Right ventricle myocardium superior (tissue), 1 donor: ENCODE measurements around the gene HNRNPH1. TPM values are rescaled to one million over a fixed set of nuclear protein-coding genes. Genes with fewer than 3 reads are reported as not detected.

Experiments
- ATAC-seq: fragments of 200-7000 bp; cut with Tn5 transposase; one replicate; pipeline ENCODE4 v1.9.1; 2020; ENCODE audit warnings: mild to moderate bottlenecking; ENCODE audit not compliant: poor library complexity
- DNase-seq: peaks from one replicate; pipeline ENCODE4 v3.0.0-alpha.2; 2020
- intact Hi-C: fragments of 100-400 bp; cut with DNase I; formaldehyde crosslinking; loops from one replicate; pipeline ENCODE4 v1.11.2; 2022
- total RNA-seq: library from RNA; stranded (reverse); fragmentation: NEBNext Ultra II Directional; extraction: Animal tissue kit (Norgen Biotek cat#: 25700); gene quantifications from one replicate; pipeline ENCODE4 v1.2.1, GENCODE V29; 2021
- donor health status: DM: no; HTN: yes; CAD: no; lungs with severe emphysema.

HNRNPH1 gene
- total RNA-seq, 1 donor from 2014 or later = 221 TPM

DNA sequence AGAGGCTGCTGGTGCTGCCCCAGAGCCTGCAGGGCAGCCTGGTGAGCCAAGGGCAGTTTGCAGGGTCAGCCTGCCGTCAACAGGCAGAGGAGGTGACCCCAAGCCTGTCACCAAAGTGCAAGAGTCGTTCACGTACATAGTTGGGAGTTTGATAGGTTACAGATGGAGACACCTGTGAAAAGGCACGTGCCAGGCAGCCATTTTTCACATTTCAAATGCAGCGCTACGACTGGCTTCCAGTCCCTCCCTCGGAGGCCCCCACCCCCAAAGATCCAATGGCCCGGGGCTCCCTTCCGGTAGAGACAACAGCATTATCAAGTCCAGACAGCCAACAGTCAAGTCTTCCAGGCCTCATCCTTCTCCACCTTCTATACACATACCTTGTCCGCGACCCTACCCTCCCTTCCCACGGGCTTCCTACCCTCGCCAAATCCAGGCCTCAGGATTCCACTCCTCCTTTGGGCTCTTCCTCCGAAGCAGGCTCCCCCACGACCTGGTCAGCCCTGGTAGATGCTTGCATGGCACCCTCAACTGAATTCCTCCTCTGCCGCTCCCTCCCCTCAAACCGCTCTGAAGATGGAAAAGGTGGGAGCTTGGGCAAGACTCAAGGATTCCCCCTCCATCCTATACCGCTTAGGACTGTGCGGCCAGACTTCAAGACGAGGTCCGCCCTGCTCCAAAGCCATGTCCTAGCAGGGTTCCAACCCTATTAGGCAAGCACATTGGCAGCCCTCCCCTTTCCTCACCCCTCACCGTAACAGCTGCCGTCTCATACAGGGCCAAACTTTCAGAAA lies 13.2 kb downstream of the HNRNPH1 start:
- intact Hi-C loops = loop anchor here (10.0 kb wide), 1 partner anchor 114 kb away; no protein-coding TSS in a partner anchor
- no peak for DNase-seq

DNA sequence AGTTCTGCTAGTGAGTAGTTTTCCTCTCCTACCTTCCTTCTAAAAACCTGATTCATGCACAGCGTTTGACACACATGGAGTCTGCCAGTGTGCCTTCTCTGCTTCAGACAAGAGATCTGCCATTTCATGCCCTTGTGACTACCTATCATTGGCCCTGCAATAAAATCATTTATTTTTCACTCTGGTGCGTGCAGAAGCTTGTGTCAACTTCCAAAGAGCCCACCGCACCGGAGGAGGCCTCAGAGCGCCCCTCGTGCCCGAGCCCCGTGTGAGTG lies 13.7 kb downstream of the HNRNPH1 start:
- no peak for DNase-seq
- intact Hi-C loops = loop anchor here (10.0 kb wide), 1 partner anchor 115 kb away; no protein-coding TSS in a partner anchor
- no peak for ATAC-seq

More for the DNA sequence above, 13.2 kb downstream of the HNRNPH1 start:
- peak; percentile 23 for ATAC-seq

DNA sequence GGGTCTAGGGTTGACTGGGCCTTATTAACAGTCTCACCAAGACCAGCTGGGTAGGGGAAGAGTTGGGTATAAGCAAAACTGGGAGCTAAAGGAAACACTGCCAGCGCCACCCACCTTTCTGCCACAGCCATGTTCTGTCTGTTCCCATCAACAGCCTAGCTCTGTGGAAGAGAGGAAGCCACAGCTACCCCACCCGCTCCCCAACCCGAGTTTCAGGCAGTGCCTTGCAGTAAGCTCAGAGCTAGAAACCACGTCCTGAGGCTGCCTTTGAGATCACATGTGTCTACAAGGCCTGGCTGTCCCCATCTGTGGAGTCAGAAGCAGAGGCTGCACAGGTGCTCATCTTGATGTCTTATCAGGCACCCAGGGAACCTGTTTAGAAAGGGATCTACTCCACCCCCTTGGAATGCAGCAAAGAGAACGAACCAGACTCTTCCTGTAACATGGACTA lies 15.3 kb downstream of the HNRNPH1 start:
- DNase-seq (no peak), ATAC-seq (peak; percentile 2)
- intact Hi-C loops = no loop called here

DNA sequence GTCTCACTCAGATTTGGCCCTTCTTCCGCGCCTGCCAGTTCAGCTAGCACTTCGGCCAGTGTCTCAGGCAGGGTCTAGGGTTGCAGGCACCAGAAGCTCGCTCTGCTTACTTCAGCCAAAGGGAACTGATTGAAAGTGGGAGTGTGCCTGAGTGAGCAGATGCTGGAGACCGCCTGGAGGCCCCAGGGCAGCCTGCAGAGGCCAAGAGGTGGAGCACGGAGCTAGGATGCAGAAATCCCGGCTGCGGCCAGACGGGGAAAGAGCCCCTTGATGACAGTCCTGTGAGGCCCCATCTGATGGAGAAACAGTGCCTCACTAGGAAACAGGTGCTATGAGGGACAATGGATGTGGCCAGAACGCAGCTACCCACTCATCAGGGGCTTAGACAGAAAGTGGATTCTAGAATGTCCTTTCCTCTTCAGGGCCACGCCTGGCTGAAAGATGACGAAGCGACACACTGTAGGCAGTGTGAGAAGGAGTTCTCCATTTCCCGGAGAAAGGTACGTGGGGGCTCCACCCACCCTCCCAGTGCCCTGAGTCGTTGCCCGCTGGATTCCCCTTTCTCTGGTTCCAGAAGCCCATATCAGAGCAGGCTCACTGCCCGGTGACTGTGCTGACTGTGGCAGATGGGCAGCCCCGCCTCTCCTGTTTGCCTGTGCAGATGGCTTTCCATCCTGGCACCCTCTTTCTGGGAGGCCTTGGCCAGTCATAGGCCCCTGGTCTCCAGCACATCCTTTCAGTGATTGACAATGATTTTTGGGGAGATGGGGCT lies 16.1 kb downstream of the HNRNPH1 start:
- peak; percentile 75 for DNase-seq
- peak; percentile 60 for ATAC-seq
- intact Hi-C loops = no loop called here

DNA sequence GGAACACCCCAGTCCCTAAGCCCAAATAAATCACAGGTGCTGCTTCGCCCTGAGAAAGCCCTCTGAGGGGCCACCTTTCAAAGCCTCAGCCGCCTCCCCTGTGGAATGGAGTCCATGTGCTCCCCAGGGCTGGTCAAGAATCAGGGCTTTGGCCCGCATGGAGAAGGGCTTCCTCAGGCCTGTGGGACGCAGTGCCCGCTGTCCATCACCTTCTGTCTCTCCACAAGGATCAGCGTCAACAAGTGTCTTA lies 16.6 kb downstream of the HNRNPH1 start:
- intact Hi-C loops = no loop called here
- DNase-seq (no peak), ATAC-seq (no peak)

DNA sequence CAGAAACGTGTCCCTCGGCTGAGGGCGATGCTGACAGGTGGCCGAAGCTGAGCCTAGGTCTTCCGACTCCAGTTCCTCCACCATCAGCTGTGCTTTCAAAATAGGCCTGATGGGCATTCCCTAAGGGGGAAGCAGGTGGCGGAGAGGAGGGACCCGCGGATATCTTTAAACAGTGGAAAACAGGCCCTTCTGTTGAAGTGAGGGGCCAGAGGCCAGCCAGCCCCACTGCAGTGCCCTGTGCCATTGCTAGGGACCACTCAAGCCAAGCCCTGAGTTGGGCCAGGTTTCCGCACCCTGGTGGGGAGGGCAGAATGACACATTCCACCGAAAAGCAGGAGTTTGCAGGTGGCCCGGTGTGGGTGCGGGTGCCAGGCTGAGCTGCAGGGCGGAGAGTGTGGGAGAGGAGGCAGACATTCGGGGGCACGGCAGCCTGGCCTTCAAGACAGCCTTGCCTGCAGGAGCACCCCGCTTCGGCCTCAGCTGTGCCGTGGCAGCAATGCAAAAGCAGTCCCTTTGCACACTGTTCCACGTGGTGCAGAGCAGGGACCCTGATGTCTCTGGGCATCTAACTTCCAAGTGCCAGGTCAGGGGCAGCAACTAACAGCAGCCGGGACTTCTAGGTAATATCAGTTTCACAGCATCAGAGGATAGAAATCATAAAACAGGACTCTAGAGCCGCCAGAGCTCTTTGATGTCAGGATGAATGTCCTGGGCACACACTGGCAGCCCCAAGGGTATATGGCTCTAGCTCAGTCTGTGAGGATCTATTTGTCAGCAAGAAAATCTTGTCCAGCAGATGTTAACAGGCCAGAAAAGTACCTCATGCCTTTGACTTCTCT lies 17.2 kb downstream of the HNRNPH1 start:
- intact Hi-C loops = no loop called here
- ATAC-seq (no peak), DNase-seq (no peak)

DNA sequence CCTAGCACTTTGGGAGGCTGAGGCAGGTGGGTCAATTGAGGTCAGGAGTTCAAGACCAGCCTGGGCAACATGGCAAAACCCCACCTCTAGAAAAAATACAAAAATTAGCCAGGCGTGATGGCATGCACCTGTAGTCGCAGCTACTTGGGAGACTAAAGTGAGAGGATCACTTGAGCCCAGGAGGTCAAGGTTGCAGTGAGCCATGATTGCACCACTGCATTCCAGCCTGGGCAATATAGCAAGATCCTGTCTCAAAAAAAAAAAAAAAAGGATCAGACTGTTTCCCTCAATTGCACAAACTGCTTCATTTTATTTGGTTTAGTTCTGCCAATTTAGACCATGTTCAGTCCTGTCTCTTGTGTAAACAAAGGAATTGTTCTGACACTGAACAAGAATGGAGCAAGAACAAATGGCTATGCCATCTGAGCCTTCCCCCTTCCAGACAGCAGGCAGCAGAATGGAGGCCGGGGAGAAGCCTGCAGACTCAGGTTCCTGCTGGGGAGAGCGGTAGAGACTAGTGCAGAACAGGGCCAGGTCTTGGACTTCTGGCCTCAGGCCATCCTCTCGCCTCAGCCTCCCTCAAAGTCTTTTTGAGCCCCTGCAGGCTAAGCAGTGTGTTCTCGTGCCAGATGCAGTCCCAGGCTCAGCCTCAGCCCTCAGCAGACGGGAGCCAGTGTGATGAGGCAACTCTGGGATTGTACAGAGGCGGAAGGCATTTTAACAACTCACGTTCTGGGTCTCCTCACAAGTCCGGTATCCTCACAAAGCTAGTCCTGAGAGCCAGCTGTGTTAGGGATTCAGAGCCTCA lies 18.2 kb downstream of the HNRNPH1 start:
- no peak for DNase-seq
- intact Hi-C loops = no loop called here
- no peak for ATAC-seq

DNA sequence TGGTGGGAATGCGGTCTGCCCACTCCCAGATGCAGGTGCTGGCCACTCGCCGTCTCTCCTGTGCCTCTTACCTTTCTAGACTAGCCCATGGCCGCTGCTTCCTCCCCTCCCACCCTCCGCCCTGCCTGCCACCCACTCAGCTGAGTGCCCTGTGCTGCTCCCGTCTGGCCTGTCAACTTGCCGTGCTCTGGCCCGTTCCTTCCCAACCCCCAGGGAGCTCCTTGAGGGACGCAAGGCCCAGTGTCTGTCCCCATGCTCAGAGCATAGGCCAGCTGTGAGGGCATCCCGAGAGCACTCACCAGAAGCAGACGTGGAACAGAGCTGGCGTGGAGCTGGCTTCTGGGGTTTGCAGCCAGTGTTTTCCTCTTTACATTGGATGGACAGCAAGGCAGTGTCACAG lies 20.2 kb downstream of the HNRNPH1 start:
- no peak for DNase-seq
- ATAC-seq = no peak
- intact Hi-C loops = no loop called here

DNA sequence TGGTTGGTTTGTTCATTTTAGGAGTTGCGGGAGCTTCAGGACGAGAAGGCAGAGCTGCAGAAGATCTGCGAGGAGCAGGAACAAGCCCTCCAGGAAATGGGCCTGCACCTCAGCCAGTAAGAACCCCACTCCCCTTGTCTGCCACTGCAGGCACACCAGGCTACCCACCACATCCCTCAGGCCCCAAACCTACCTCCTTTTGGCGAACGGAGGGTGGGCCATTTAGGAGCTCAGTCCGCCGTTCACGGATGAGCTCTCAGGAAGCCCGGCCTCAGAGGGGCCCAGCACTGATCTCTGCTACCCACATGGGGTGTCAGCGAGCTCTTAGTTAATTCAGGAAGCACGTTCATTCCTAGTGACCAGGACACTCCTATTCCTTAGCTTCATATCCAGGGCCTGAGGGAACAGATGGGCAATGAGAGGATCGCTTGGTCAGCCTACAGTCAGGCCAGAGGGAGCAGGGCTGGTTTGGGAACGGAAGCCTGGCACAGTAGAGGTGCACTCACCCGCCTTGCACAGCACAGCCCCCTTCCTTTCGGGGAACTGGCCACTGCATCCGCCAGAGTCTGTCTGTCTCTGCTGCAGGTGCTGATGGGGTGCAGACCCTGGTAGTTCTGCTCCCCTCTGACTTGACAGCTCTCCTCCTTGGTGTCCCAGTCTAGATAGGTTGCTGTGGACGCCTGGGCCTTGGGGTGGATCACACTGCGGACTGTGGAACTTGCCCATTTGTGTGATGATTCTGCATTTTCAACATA lies 21.4 kb downstream of the HNRNPH1 start:
- ATAC-seq (no peak), DNase-seq (no peak)
- intact Hi-C loops = no loop called here

DNA sequence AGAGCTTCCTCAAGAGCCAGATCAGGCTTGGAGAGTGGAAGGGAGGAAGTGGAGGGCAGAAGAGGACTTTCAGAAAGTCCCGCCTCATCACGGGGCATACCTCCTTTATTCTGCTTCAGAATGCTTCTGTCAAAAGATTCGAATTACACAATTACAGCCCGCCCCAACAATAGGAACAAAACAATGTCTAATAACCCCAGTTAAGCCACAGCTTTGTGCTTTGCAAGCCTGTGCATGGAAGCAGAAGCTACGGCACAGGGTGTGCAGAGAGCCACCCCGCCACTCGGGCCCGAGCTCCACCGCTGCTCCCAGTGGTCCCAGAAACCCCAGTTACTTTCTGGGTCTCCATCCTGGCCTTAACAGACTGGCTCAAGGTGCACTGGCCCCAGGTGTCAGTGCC lies 23.5 kb downstream of the HNRNPH1 start:
- intact Hi-C loops = no loop called here
- ATAC-seq (no peak), DNase-seq (no peak)

DNA sequence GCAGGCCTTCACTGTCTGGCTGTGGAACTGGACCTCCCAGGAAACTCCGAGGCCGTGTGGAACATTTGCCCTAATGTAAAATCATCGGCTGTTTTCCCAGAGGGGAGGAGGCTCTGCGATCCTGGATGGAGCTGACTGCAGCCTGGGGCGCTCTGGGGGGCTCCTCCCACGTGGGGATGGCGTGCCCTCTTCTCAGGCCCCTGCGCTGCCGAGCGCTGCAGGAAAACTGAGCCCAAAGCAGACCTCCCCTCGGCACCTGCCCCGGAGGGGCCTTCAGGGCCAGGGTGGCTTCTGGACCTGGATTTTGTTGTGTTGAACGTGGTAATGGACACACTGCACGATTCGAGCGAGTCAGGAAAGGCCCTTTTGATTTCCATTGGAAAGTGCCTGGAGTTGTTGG lies 23.9 kb downstream of the HNRNPH1 start:
- intact Hi-C loops = no loop called here
- ATAC-seq (no peak), DNase-seq (no peak)

DNA sequence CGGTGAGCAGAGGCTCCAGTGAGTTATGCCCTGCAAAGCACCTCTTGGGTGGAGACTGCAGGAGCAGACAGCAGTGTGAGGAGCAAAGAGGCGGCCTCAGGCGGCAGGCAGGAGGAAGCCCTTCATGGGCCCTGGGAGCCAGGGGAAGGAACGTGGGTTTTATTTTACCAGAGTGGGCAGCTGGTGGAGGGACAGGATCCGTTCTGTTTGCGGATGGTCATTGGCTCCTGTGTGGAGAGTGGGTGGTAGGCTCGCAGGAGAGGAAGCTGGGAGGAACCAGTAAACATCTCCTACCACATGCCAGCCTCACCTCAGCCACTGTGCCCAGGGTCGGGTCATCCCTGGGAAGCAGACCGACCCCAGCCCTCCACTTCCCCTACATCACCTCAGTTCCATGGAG lies 24.4 kb downstream of the HNRNPH1 start:
- DNase-seq (no peak), ATAC-seq (no peak)
- intact Hi-C loops = no loop called here

DNA sequence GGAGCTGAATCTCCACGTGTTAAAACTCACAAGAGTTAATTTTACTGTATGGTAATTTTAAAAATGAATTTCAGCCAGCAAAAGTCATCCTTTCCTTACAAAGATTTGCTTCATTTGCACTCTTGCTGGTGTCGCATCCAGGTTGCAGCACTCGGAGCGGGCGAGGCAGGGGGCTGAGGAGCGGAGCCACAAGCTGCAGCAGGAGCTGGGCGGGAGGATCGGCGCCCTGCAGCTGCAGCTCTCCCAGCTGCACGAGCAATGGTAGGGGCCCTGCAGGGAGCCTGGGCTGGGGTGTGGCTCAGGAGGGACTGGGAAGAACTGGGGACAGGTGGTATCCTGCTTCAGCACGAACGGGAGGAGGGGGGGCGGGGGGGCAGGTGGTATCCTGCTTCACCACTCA lies 27.1 kb downstream of the HNRNPH1 start:
- DNase-seq = no peak
- intact Hi-C loops = no loop called here
- no peak for ATAC-seq

DNA sequence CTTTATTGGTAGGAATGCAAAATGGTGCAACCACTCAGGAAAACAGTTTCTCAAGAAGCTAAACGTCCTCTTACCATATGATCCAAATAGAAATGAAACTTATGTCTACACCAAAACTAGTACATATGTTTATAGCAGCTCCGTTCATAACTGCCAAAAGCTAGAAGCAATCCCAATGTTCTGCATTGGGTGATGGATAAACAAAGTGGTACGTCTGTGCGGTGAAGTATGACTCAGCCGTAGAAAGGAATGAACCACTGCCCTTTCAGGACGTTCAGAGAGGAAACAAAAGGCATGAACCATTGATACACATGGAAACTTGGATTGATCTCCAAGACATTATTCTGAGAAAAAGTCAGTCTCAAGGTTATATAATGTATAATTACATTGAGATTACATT lies 27.6 kb downstream of the HNRNPH1 start:
- ATAC-seq (no peak), DNase-seq (no peak)
- intact Hi-C loops = no loop called here

DNA sequence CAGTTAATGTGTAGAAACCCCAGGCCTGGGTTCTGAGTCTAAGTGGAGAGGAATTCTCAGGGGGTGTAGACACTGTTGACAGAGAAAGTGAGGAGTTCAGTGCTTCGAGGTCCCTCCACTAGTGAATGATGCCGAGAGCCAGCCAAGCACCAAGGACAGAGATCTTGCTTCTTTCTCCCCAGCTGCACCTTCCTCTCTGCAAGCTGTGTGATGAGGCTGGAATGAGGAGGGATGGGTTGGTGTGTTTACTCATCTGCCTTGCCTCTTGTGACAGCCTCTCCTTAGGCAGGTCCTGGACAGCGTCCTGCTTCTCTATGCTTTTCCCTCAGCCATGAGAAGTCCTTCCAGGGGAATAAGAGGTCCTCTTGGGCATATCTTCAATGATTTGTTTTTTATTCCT lies 35.3 kb downstream of the HNRNPH1 start:
- DNase-seq = no peak
- ATAC-seq = no peak

DNA sequence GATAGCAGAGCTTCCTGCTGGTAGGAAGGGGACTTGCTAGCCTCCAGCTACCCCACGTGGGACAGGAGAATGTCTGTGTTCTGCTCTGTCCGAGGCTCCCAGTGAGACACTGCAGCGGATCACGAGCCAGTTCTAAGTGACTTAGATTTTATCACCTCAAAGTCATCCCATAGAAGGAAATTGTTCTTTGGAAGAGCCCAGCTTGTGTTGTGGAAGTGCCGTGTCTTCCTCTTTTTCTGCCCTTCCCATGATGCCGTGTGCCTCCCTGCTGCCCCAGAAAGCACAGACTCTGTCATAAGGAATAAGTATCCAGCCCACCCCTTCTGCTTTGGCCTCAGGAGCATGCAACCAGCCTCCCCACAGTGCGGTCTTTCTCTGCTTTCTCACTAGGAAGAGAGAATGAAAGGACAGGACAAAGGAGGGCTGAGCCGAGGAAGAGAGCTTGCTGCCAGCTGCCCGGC lies 37.5 kb downstream of the HNRNPH1 start:
- intact Hi-C loops = no loop called here
- ATAC-seq (no peak), DNase-seq (no peak)

More for the DNA sequence above, 35.3 kb downstream of the HNRNPH1 start:
- intact Hi-C loops = no loop called here

DNA sequence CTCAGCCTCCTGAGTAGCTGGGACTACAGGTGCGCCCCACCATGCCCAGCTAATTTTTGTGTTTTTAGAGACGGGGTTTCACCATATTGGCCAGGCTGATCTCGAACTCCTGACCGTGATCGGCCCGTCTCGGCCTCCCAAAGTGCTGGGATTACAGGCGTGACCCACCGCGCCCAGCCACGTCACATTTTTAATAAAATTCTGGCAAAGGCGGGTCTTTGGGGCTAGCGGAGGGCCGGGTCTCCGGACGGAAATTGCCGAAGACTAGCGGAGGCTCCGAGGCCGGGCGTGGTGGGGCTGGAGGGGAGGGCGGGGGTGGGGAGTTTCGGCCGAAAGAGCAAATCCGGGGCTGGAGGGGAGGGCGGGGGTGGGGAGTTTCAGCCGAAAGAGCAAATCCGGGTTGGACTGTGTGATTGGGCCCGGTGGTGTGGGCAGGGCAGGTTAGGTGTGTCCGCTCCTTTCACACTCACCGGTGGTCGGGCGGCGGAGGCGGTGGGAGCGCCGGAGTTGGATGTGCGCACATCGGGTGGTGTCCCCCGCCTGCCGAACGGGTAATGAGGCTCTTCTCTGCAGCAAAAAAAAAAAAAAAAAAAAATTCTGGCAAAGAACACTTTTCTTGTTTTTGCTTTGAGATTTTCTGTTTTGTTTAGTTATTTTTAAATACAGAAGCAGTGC lies 46.0 kb downstream of the HNRNPH1 start:
- no peak for DNase-seq
- ATAC-seq = no peak
- intact Hi-C loops = no loop called here

DNA sequence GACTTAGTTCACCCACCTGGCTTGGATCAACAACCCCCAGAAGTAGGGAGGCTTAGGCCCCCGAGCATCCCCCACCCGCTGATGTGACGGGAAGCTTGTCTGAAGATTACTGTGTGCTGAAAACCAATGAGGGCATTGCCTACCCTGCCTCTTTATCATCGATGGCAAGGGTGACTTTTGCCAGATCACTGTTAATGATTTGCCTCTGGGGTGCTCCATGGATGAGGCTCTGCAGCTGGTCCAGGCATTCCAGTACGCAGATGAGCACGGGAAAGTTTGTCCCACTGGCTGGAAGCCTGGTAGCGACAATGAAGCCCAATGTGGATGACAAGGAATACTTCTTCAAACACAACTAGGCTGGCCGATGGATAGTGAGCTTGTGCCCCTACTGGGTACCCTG lies 51.1 kb downstream of the HNRNPH1 start:
- ATAC-seq = no peak
- no peak for DNase-seq
- intact Hi-C loops = no loop called here
